HT1080 (cell line): Measurements from ENCODE around the gene CHCHD6. TPM values are rescaled to one million over a fixed set of nuclear protein-coding genes. Genes with fewer than 3 reads are reported as not detected.

Experiments used
- DNase-seq: peaks from one replicate; pipeline ENCODE4 v3.0.0-alpha.2; 2015; ENCODE audit warnings: low read depth
- total RNA-seq: library from RNA; depleted of rRNA; stranded (reverse); fragments of >200 nt; shearing (Covaris generic); gene quantifications from 2 replicates; pipeline ENCODE4 v1.2.3, GENCODE V29; 2014

CHCHD6 gene
- total RNA-seq, 1 experiment from 2014 or later = 28.7 TPM

DNA sequence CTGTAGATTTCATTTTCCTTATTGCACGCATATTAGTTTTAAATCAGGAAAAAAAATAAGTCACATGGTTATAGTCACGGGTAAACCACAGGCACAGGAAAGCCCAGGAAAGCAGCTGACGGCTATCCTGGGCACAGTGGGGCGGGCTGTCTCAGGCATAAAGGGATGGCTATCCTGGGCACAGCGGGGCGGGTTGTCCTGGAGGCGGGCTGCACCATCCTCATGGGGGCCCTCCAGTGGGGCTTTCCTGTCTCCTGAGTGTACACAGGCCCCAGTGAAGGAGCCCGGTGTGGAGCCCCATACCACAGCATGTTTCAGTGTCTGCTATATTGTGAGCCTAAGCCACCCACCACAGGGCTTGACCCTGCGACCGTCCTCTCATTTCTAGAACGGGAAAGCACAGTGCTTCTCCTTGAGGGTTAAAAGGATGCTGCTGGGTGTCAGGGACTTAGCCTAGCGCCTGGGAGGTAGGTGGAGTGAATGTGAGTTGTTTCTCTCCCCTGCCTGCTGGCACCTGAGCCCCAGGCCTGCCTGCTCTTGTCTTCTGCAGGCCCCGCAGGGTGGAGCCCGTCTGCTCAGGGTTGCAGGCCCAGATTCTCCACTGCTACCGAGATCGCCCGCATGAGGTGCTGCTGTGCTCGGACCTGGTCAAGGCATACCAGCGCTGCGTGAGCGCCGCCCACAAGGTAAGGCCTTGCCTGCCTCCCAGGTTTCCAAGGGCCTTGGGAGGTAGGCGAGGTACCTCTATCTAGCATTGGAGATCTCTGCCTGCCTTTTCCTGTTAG, 253.0 kb downstream of the CHCHD6 start:
- no peak for DNase-seq

DNA sequence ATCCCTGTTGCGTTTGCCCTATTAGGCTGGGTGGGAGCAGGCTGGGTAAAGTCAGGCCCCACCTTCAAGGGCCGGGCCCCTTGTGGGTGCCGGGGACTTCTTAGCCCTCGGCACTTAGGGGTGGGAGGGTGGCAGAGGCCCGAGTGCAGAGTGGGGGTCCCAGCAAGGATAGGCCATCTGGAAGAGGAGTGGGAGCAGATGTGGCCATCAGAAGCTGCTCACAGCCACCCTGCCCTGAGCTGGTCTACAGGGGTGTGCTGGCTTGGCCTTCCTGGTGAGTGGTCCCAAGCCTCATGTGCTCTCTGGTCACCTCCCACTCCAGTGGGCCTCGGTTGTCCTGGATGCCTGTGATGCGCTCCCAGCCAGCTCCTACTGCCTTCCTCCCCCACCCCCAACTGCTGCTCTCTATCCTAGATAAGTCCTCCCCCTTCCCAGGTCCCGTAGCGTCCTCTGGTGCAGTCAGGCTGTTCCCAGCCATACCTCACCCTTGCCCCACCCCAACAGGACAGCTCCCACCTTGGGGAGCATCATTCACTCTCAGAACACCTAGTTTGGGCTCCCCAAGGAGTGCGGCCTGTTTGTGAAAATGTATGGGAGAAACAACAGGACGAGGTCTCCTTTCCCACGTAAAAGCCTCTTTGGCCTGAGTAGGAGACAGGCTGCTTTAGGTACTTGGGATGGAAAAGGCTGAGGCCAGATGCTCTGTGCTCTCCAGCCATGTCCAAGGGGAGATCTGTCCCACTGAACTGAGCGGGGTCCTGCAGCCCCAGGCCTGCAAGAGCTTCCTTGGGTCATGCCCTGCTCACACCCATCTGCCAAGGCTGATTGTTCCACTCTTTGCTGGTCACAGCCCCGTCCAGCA, 254.0 kb downstream of the CHCHD6 start:
- DNase-seq = no peak

- DNase-seq = no peak
Measured at GRCh38 chr3:126958638-126959085, 254.6 kb downstream of the CHCHD6 start.

GRCh38 chr3:126959136-126959920, 255.3 kb downstream of the CHCHD6 start:
- DNase-seq = no peak

DNA sequence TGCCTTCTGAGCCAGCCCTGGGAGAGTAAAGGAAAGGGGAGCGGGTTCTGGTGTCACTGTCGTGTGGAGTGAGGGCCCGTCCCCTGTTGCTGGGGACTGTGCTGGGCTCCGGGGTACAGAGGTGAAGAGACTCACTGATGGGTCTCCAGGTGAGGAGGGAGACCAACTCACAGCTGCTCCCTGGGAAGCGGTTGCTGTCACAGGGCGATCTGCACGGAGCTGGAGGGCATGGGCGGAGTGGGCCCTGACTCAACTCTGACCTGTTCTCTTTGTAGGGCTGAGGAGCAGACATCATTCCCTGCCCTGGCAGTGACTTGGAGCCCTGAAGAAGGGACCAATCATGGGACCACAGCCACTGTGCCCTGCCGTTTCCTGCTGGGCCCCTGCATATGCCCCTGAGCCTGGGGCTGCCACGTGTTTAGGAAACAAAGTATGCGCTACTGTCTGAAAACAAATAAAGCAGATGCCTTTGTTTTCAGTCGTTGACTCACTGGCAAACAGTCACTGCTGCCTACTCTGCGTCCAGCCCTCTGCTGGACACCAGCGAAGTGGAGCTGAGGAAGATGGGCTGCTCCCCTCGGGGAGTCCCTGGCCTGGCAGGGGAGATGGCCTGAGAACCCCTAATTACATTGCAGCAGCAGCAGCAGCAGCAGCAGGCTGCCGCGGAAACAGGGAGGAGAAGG, 256.0 kb downstream of the CHCHD6 start:
- DNase-seq = peak; percentile 83

GRCh38 chr3:126960604-126960995, 256.6 kb downstream of the CHCHD6 start:
- no peak for DNase-seq

- peak; percentile 88 for DNase-seq
Measured at GRCh38 chr3:126961191-126961790, 257.3 kb downstream of the CHCHD6 start.

GRCh38 chr3:126961791-126962461, 257.9 kb downstream of the CHCHD6 start:
- no peak for DNase-seq

DNA sequence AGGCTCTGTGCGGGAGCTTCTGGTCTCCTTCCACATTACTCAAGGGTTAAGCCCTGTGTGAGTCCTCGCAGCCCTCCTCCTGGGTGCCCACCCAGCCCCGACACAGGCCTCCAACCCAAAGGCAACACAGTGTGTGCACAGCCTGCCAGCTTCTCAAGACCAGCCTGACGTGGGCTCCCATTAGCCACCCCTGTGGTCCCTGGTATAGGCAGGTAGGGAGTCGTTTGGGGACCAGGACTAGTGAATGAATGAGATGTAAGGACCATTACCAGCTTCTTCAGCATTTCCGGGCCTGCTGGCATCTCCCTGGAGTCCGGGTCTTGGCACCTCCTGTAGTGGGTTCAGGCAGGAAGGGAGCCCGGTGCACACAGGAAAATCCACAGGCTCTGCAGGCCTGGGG, 258.7 kb downstream of the CHCHD6 start:
- DNase-seq = no peak

GRCh38 chr3:126963261-126964190, 259.5 kb downstream of the CHCHD6 start:
- no peak for DNase-seq

DNA sequence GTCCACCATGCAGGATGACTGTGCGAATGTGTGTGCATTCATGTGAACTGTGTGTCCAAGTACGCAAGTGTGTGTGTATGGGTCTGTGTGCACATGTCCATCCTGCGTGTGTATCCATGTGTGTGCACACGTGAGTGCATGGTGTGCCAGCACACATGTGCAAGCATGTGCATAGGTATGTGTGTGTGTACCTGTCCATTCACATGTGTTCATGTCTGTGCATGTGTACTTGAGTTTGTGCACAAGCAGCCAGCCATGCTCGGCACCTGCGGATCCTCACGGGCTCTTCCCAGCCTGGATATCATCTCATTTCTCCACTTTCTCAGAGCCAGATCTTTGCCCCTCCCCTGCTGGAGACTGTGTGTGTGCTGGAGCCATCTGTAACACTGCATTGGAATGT, 260.2 kb downstream of the CHCHD6 start:
- no peak for DNase-seq

GRCh38 chr3:126964950-126965349, 260.9 kb downstream of the CHCHD6 start:
- no peak for DNase-seq

- no peak for DNase-seq
Measured at GRCh38 chr3:126965526-126966080, 261.6 kb downstream of the CHCHD6 start.

GRCh38 chr3:126967386-126967785, 263.3 kb downstream of the CHCHD6 start:
- DNase-seq = no peak

- no peak for DNase-seq
Measured at GRCh38 chr3:126968391-126969390, 264.7 kb downstream of the CHCHD6 start.

- DNase-seq = peak; percentile 53
Measured at GRCh38 chr3:126969586-126969985, 265.5 kb downstream of the CHCHD6 start.

DNA sequence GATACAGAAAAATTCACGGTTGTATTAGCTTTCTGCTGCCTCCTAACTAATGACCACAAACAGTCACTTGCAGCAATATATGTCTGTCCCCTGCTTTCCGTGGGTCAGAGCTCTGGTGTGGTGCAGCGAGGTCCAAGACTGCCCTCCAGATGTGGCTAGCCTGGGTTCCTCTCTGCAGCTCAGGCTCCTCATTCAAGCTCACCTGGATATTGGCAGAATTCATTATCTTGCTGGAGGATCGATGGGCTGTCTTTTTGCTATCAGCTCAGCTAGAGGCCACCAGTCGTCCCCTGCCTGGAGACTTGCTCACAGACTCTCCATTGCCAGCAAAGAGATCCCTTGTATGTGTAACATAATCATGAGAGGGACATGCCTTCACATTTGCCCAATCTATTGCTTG, 266.1 kb downstream of the CHCHD6 start:
- no peak for DNase-seq
